Measurements from ENCODE around the gene MCCD1.
"Not testable (repeated sequence)": the region's sequence is repeated elsewhere in the genome, so short reads cannot be mapped to it uniquely, and the experiment has no call there.

MCCD1 gene, protein sequence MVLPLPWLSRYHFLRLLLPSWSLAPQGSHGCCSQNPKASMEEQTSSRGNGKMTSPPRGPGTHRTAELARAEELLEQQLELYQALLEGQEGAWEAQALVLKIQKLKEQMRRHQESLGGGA

DNA sequence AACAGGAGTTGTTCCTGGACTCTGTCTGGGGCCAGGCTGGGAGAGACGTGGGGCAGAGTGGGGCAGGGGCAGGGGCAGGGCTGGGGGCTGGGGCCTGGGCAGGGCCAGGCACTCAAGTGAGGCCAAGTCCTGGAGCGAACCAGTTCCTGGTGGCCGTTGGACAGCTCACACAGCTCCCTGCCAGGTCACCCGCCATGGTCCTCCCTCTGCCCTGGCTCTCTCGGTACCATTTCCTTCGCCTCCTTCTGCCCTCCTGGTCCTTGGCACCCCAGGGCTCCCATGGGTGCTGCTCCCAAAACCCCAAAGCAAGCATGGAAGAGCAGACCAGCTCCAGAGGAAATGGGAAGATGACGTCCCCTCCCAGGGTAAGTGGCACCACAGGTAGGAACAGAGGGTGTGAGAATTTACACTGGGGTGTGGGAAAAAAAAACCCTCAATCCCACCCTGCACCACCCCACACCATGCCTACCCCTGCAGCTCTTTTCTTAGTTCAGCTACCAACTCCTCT is at the start of gene MCCD1:
TSS of gene MCCD1 (plus strand) at position 142 of the 508 bp plus-strand sequence. CDS start at position 195, 53 bp downstream.
- DNase-seq (ENCODE audit: low read depth), result no peak

DNA sequence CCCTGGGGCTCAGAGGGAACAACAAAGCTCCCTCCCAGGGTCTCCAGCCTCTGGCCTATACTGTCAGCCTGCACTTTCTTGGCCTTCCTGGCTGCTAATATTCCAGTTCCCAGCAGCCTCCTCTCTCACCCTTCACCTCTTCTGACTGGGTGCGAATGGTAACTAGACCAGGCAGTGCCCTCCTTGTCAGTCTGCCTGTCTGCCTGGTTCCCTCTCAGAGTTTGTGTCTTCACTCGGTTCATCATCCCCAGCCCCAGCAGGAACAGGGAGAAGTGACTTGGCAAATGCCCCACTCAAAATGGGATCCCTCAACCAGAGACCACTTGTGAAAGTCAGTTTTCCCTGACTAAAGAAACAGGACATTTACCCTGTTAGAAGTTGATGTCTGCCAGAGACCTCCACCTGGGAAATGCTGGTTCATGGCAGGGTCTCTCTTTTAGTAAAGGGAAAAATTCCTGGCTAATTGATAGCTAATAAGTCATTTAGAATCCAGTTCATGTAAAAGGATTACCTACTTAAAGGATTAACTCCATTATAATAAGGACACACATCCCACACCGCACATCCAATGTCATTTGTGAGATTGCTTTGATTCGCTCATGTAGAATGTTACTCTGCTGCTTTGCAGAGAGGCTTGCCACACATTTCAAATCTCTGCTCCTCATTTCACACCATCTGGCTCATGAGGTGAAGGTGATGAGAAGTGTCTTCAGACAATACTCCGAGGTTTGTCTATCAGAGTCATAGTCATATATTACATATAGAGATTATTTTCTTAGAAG is 49.4 kb upstream of the MCCD1 start:
- DNase-seq (ENCODE audit: low read depth), result no peak

DNA sequence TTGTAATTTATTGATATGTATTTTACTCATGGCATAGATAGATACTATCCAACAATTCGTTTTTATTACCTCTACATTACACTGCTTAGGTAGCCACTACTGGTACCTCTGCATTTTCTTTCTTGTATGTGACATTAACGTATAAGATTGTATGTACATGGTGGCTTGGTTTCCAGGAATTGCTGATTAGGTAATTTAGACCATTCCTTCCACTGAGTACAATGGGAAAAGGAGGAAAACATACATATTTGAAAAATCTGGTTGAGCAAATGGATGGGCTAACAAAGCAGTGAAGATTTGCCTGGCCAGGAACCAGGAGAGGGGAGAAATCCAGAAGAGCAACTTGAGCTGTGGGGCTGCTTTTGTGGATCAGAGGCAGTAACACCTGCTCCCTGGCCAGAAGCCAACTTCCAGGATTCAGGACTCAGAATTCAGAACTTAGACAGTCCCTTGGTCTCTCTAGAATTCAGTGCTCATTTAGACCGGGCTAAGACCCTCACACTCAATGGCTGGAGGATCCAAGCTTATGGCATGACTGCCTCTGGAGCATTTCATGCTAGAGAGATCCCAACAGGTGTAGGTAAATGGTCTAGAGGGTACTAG is 48.7 kb upstream of the MCCD1 start:
- DNase-seq (ENCODE audit: low read depth), result no peak

DNA sequence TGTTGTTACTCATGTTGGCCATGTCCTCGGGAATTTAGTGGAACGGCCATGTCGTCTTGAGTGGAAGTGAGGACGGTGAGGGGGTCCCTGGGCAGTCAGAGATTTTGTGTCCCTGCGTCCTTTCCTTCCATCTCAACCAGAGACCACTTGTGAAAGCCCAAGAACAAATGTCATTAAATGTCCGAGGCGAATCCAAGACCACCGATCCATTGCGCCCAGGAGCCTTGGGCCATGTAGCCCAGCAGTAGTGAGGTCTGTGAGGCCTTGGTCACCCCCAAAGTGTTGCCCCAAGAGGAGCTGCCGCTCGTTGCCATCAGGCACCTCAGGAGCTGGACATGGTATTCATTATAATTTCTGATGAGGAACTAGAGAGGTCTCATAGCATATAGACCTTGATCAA is 48.2 kb upstream of the MCCD1 start:
- DNase-seq (ENCODE audit: low read depth), result no peak

DNA sequence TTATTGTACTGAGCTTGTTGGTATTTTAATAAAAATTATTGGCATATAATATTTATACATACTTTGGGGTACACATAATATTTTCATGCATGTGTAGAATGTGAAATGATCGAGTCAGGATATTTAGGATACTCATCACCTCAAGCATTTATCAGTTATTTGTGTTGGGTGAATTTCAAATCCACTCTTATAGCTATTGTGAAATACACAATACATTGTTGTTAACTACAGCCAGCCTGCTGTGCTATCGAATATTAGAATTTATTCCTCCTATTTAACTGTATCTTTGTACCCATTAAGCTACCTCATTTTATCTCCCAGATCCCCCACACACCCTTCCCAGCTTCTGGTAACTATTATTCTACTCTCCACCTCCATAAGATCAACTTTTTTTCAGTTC is 45.4 kb upstream of the MCCD1 start:
- DNase-seq (ENCODE audit: low read depth), result no peak

DNA sequence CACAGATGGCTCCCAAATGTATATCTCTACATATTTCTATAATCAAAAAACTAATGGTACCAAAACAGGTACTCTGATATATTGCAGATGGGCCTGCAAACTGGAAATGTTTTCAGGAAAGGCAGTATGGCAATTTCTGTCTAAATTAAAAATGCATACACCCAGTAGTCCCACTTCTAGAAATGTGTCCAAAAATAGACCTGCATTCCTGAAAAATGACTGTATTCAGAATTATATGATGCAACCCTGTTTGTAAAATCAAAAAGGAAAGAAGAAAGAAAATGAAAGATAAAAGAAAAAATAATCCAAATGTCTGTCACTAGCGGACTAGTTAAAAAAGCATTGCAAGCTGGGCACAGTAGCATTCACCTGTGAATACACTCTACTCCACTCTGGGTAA is 43.7 kb upstream of the MCCD1 start:
- no peak for DNase-seq (ENCODE audit: low read depth)

DNA sequence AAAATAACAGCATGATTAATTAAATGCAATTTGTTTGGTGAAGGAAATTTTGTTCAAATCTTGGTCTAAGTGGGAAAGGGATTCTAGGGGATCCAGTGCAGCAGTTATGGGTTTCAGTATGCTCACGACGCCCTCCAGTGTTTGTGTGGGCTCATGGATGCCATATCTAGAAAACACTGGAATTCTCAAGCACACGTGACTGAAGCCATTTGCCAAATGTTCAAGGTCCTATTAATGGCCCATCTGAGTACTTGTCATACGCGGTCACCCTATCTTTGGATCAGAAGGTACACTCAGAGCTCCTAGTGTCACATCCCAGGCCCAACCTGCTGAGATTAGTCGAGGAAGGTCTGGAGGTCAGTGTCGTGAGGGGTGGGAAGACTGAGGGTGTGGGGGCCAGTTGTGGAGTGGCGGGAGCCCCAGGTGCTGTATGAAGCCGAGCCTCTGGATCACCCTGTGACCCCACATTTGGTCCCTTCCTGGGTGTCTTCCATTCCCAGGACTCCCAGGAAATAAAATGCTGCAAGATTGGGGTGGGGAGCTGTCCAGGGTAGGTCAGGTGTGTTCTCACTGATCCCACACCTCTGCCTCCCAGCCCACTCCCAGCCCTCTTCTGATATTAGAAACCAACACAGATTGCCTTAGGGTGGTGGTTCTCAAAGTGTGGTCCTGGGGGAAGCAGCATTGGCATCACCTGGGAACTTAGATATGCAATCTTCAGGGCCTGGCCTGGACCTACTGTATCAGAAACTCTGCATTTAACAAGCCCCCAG is 42.5 kb upstream of the MCCD1 start:
- DNase-seq (ENCODE audit: low read depth), result not testable (repeated sequence)

DNA sequence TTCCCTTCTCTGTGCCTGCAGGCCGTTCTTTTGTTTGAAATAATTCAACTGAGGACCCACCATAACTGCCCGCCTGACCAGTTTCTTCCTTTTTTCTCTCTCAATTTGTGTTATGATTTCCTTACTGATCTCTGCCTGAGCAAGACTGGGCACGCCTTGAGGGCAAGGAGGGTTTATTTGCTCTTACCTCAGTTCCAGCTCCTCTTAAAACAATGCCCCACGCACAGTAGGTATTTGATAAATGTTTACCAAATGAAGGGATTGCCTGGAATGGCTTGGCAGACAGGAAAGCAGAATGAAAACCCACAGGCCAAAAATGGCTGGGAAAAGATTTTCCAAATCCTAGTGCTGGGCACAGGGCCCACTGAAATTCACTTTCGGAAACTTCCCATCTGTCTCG is 41.1 kb upstream of the MCCD1 start:
- not testable (repeated sequence) for DNase-seq (ENCODE audit: low read depth)

DNA sequence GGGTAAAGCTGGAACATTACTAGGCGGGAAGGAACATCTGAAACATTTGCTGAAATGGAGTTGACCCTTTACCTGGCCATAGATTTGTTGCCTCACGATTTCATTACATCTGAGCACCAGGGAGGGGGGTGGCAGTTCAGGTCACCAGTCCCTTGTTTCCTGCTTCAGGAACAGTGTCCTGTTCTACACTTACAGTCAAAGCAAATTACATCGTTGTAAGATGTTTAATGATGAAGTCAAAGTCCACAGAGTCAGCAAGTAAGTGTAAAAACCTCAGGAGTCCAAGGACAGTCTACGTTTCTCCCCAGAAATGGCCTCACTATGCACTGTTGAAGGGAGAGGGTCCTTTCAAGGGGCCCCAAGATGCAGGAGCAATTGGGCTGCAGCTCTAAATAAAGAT is 39.7 kb upstream of the MCCD1 start:
- no peak for DNase-seq (ENCODE audit: low read depth)

DNA sequence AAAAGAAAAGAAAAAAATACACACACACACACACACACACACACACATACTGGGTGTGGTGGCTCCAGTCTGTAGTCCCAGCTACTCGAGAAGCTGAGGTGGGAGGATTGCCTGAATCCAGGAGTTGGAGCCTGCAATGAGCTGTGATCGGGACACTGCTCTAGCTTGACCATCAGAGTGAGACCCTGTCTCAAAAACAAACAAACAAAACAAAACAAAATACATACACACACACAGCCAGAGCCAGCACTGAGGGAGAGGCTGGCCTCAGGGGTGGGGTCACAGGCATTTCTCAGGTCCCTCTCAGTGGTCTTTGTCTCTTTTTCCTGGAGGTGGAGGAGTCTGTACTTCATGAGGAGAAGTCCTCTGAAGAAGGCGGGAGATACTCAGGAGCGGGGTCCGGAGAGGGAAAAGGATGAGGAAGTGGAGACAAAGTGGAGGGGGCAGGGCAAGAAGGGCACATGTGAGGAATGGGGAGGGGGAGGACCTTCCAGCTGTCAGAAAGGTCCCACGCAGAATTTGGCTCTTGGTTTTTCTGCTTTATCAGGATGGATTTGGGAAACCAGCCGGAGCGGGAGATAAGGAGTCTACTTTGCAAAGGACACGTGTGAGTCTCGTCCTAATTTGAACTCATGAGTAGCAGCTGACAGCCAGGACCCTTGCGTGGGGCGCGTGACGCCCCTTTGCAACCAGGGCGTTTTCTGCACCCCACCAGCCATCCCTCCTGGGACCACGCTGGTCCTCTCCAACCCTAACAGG is 38.5 kb upstream of the MCCD1 start:
- no peak for DNase-seq (ENCODE audit: low read depth)

DNA sequence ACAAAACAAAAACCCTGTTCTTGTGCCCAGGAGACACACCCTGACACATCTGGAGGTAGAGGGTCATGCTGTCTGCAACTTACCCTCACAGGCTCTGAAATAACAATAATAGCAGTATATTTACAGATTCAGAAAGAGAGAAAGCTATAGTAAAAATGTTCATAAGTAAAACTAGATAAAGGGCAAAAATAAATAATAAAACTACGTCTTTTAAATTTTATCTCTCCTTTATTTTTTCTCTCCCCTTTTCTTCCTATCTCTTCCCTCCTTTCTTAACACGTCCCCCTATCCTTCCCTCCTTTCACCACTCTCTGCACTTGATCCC is 35.2 kb upstream of the MCCD1 start:
- DNase-seq (ENCODE audit: low read depth), result not testable (repeated sequence)

DNA sequence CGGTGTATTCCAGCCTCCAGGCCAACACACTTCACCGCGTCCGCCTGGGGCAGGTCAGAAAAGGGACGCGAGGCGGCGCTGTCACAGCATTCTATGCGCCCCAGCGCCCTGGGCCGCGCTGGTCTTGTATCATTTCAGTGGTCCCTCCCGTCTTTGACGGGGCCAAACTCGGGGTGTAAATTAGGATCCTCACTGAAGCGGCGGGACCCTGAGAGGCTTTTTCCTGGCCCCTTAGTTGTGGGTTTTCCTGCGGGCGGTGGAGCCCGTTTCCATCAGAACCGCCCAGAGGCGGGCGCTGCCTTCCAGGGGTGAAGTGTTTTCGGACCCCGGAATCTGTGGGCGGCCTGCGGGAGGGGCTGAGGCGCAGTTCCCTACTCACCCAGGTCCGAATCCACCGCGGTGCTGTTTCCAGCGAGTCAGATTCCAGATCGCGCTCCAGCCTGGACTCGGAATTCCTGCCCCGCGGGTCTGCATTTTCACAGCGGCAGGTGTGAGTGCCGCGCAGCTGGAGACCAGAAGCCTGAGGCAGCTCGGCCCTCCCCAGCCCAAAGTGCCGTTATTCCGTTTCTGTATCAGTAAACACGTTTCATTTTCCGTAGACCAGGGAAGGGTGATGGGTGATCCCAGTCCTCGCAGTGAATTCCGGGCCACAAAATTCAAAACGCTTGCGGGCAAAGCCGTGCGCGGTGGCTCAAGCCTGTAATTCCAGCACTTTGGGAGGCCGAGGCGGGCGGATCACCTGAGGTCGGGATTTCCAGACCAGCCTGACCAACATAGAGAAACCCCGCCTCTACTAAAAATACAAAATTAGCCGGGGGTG is 34.7 kb upstream of the MCCD1 start:
- peak; percentile 55 for DNase-seq (ENCODE audit: low read depth)

DNA sequence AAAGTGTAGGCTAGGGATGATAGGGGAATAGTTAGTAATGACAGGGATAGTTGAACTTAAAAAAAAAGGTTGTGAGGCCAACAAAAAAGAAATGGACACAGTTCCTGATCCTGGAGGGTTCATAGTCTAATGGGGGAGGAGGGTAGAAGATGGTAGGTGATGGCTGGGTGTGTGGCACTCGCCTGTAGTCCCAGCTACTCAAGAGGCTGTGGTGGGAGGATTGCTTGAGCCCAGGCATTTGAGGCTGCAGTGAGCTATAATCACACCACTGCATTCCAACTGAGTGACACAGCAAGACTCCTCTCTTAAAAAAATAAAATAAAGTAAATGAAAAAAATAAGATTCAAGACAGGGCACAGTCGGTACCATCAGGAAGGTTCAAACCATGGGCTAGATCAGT is 33.2 kb upstream of the MCCD1 start:
- no peak for DNase-seq (ENCODE audit: low read depth)

DNA sequence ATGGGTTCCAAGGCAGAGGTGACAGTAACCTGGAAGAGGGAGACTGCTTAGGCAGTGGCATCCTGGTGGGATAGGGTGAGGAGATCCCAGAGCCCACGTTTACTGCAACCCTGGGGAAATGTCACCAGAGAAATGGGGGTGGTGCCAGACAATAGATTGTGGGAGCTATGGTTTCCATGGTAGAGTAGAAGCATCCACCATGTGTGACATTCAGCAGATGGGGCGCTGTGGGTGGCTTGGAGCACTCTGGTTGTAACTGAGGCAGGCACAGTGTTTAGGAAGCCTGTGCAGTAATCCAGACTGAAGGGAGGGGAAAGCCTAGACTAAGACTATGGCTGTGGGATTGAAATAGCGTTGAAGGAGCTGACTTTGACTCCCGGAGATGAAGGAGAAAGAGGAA is 31.9 kb upstream of the MCCD1 start:
- DNase-seq (ENCODE audit: low read depth), result not testable (repeated sequence)

DNA sequence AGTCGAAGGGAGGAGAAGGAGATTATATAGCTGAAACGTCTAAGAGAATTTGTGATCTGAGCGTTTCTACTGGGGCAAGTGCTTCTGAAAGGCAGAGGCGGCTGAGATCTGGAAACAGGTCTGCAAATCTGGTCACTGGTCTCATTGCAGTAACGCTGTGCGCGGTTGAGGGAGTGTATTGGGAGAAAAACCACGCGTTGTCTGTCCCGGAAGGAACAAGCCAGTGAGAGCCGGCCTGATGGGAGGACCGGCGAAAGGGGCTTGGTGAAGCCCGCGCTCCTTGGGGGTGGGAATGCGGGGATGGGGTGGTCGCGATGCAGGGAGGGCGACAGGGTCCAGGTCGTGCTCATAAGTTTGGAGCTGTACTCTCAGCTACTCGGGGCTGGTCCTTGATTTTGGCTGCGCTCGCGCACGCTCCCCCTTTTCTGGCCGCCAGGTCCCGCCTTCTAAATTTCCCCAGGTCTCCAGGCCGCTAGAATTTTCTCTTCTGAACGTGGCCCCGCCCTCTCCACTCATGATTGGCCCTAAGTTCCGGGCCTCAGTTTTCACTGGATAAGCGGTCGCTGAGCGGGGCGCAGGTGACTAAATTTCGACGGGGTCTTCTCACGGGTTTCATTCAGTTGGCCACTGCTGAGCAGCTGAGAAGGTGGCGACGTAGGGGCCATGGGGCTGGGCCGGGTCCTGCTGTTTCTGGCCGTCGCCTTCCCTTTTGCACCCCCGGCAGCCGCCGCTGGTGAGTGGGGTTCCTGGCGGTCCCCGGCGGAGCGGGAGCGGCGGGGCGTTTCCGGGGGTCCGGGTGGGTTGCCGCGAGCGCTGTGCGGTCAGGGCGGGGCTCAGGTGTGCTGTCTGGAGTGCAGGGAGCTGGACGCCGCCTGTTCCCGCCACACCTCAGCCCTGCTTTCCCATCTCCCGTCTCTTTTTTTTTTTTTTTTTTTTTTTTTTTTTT is 31.0 kb upstream of the MCCD1 start, which contains the start of gene MICB:
TSS of gene MICB (plus strand) at position 615 of the 946 bp plus-strand sequence. CDS start at position 664, 49 bp downstream.
- no peak for DNase-seq (ENCODE audit: low read depth)

DNA sequence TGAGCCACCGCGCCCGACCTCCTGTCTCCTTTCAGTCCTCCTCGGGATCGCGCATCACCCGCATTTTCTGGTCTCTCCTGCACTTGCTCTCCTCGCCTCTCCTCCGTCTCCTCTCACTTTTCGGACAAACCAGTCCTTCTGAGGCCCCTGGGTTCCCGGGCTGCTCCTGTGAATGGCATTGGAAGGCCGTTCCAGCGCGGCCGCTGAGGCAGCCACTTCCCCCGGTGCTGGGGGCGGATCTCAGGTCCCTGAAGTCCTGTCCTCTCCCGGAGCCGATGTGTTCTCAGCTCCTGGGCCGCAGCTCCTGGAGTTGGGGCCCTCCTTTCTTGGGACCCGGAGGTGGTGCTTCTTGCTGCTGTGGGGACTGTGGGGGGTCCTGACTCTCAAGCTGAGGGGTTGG is 30.0 kb upstream of the MCCD1 start:
- DNase-seq (ENCODE audit: low read depth), result no peak

DNA sequence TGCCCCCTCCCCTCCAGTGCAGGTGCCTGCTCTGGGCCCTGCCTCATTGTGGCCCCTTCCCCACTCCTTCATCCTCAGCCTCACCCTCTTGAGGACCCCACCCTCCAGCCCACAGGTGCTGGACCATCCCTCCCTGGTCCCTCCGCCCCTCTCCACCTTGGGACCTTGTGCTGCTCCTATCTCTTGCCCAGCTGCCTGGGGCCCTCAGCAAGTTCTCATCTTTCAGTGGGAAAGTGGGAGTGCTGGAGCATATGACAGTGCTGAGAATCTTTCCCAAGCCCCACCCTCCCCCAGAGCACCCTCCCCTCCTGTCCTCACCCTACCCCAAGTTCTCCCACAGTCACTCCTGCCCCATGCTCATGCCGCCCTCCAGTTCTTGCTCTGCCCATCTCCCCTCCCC is 29.1 kb upstream of the MCCD1 start:
- not testable (repeated sequence) for DNase-seq (ENCODE audit: low read depth)

DNA sequence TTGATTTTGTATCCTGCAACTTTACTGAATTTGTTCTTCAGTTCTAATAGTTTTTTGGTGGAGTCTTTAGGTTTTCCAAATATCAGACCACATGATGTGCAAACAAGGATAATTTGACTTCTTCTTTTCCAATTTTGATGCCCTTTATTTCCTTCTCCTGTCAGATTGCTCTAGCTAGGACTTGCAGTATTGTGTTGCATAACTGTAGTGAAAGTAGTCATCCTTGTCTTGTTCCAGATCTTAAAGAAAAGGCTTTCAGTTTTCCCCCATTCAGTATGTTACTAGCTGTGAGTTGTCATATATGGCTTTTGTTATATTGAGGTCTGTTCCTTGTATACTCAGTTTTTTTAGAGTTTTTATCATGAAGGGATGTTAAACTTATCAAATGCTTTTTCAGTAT is 26.2 kb upstream of the MCCD1 start:
- DNase-seq (ENCODE audit: low read depth), result no peak

DNA sequence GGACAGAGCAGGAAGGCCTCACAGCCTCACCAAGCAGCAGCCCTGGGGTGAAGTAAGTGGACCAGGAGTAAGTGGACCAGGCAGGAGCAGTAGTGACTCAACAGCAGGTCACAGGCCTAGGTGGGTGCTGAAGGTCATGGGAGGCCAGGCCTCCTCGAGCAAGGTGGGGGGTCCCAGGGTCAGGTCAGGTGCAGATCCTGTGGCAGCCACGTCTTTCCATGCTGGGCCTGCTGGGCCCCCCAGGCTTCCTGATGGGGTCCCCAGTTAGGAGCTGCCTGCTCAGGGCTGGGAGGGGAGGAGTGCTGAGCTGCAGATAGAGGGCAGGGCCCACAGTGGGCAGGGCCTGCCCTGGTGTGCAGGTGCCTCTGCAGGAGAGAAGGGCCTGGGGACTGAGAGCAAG is 19.7 kb upstream of the MCCD1 start:
- DNase-seq (ENCODE audit: low read depth), result not testable (repeated sequence)

DNA sequence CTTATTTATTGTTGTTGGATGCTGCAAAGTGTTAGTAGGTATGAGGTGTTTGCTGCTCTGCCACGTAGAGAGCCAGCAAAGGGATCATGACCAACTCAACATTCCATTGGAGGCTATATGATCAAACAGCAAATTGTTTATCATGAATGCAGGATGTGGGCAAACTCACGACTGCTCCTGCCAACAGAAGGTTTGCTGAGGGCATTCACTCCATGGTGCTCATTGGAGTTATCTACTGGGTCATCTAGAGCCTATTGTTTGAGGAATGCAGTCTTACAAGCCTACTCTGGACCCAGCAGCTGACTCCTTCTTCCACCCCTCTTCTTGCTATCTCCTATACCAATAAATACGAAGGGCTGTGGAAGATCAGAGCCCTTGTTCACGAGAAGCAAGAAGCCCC is 18.8 kb upstream of the MCCD1 start:
- DNase-seq (ENCODE audit: low read depth), result no peak
